HL-60 (cell line): Measurements from ENCODE around the gene CNN1.
A peak's percentile ranks its signal among the peaks of the same experiment; 100 is the strongest.

ENCODE experiments used
- DNase-seq, 2 experiments: peaks; one replicate each; pipeline ENCODE4 v3.0.0-alpha.2; 2010 to 2020; ENCODE audit warnings: low read depth in 1 of 2, low spot score in 1 of 2
- H3K27ac ChIP-seq: fragments of 250-450 bp; sonication (Bioruptor Pico); replicated peaks from 2 replicates; pipeline ENCODE4 v1.5.1; 2020; ENCODE audit warnings: mild to moderate bottlenecking, moderate library complexity
- H3K27me3 ChIP-seq: fragments of 250-450 bp; sonication (Bioruptor Pico); 2 replicates; pipeline ENCODE4 v1.5.1; 2021; ENCODE audit warnings: mild to moderate bottlenecking, moderate library complexity; ENCODE audit not compliant: insufficient read depth, poor library complexity, severe bottlenecking
- H3K4me3 ChIP-seq: replicated peaks from 2 replicates; pipeline ENCODE4 v1.5.1; 2011; ENCODE audit warnings: mild to moderate bottlenecking, control low read depth, low read length; ENCODE audit not compliant: insufficient read depth
- CTCF ChIP-seq: IDR thresholded peaks from one replicate; pipeline ENCODE4 v1.5.1; 2011; ENCODE audit warnings: low read length, control low read depth, inconsistent platforms; ENCODE audit not compliant: insufficient read depth
- GABPA ChIP-seq: IDR thresholded peaks from 2 replicates; pipeline ENCODE4 v1.6.1; 2012; ENCODE audit warnings: low read depth
- POLR2AphosphoS5 ChIP-seq: IDR thresholded peaks from 2 replicates; pipeline ENCODE4 v1.6.1; 2012; ENCODE audit warnings: low read depth
- REST ChIP-seq: IDR thresholded peaks from 2 replicates; pipeline ENCODE4 v1.6.1; 2012; ENCODE audit warnings: low read depth; ENCODE audit not compliant: insufficient replicate concordance
- SPI1 ChIP-seq: IDR thresholded peaks from 2 replicates; pipeline ENCODE4 v1.6.1; 2012; ENCODE audit warnings: low read depth, mild to moderate bottlenecking, borderline replicate concordance

The CNN1 gene

GRCh38 chr19:11505032-11505503 lies 33.6 kb upstream of the CNN1 start:
- peak overlapping the region; percentile 53 for H3K27ac ChIP-seq
- no peaks in the 10 kb centered on the region for H3K27me3 ChIP-seq
- peak; percentile 89 to 96 for DNase-seq
- peak overlapping the region; percentile 92 for H3K4me3 ChIP-seq
- TF ChIP-seq CTCF (no peak), SPI1 (no peak), REST (no peak), GABPA (no peak), POLR2AphosphoS5 (no peak)

- H3K27ac ChIP-seq: peak within 1 kb of the TSS; percentile 53
- TF ChIP-seq SPI1 (no peak), GABPA (peak; percentile 82), POLR2AphosphoS5 (peak; percentile 71), REST (peak; percentile 17)
- peak within 1 kb of the TSS; percentile 92 for H3K4me3 ChIP-seq
- peak; percentile 80 to 94 for DNase-seq
- H3K27me3 ChIP-seq: no peaks in the 10 kb centered on the region
Measured at GRCh38 chr19:11505504-11506100, 33.0 kb upstream of the CNN1 start, which contains the start of gene ZNF653. Gene ZNF653, minus strand, starts transcription at chr19:11505839. Its CDS starts 53 bp downstream, at chr19:11505786.

GRCh38 chr19:11506101-11506555 lies 32.5 kb upstream of the CNN1 start:
- Histone ChIP-seq H3K27me3 (no peaks in the 10 kb centered on the region), H3K4me3 (peak overlapping the region; percentile 92), H3K27ac (peak overlapping the region; percentile 53)
- TF ChIP-seq SPI1: peak; percentile 79
- no peak for TF ChIP-seq CTCF
- no peak for DNase-seq

- no peaks in the 10 kb centered on the region for H3K27me3 ChIP-seq
- DNase-seq: no peak
- TF ChIP-seq GABPA (no peak), POLR2AphosphoS5 (no peak), REST (no peak), SPI1 (no peak), CTCF (no peak)
- no peak overlapping the region for H3K27ac ChIP-seq
- no peak overlapping the region for H3K4me3 ChIP-seq
Measured at GRCh38 chr19:11506967-11507366, 31.7 kb upstream of the CNN1 start.
